Measurements from ENCODE around the gene CXCL1. TPM values are rescaled to one million over a fixed set of nuclear protein-coding genes. Genes with fewer than 3 reads are reported as not detected.

Gene CXCL1
- total RNA-seq, 2 experiments from 2014 or later: not detected

GRCh38 chr4:73856518-73856917, 12.7 kb upstream of the CXCL1 start:
- no peak overlapping the region for H3K27ac Mint-ChIP-seq
- H3K9me3 Mint-ChIP-seq: no peaks in the 10 kb centered on the region
- peaks cover 6% of the 10 kb centered on the region for H3K27me3 Mint-ChIP-seq
- no peak overlapping the region for H3K4me3 Mint-ChIP-seq
- ChIA-PET POLR2A (no interaction called here), CTCF (interaction anchor here (0.9 kb wide), 1 partner anchor 11 kb away, joined by 3 read pairs; no protein-coding TSS in a partner anchor)
- H3K36me3 Mint-ChIP-seq (ENCODE audit: low read depth): no peaks in the 10 kb centered on the region
- no peaks in the 10 kb centered on the region for H3K4me1 Mint-ChIP-seq
- DNase-seq: no peak

DNA sequence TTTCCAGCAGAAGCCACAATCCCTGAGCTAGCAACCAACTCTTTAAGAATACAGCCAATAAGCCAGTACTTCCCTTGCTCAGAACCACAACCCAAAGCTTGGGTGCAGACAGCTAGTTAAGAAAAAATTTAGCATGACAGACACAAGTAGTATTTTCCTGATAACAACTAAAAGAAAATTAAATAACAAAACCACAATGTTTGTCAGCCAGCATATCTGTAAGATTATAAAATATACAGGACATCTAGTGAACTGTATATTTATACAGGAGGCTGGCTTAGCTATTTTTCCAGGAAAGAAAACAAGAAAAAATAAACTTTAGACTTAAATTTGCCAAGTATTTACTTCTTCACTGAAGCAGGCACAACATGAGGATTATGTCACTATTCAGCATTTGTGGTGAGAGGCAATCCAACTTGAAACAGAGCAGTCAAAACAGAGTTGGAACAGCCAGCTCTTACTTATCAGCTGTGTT, 9.5 kb upstream of the CXCL1 start:
- ChIA-PET CTCF (interaction anchor here (1.2 kb wide), 1 partner anchor 16 kb away, joined by 3 read pairs; no protein-coding TSS in a partner anchor), POLR2A (no interaction called here)
- DNase-seq: no peak
- H3K9me3 Mint-ChIP-seq: no peaks in the 10 kb centered on the region
- no peak overlapping the region for H3K4me3 Mint-ChIP-seq
- no peaks in the 10 kb centered on the region for H3K4me1 Mint-ChIP-seq
- no peak overlapping the region for H3K27ac Mint-ChIP-seq
- no peaks in the 10 kb centered on the region for H3K36me3 Mint-ChIP-seq (ENCODE audit: low read depth)
- H3K27me3 Mint-ChIP-seq: peaks cover 2% of the 10 kb centered on the region

- Mint-ChIP-seq H3K27ac (no peak overlapping the region), H3K4me3 (no peak overlapping the region), H3K4me1 (no peaks in the 10 kb centered on the region), H3K36me3 (ENCODE audit: low read depth) (no peaks in the 10 kb centered on the region), H3K27me3 (no peaks in the 10 kb centered on the region), H3K9me3 (no peaks in the 10 kb centered on the region)
- POLR2A ChIA-PET: no interaction called here
- no peak for DNase-seq
- CTCF ChIA-PET: no interaction called here
Measured at GRCh38 chr4:73860181-73860580, 9.0 kb upstream of the CXCL1 start.

GRCh38 chr4:73860917-73861316, 8.3 kb upstream of the CXCL1 start:
- H3K27ac Mint-ChIP-seq: no peak overlapping the region
- no peaks in the 10 kb centered on the region for H3K36me3 Mint-ChIP-seq (ENCODE audit: low read depth)
- no peaks in the 10 kb centered on the region for H3K9me3 Mint-ChIP-seq
- H3K4me1 Mint-ChIP-seq: no peaks in the 10 kb centered on the region
- DNase-seq: no peak
- no peak overlapping the region for H3K4me3 Mint-ChIP-seq
- POLR2A ChIA-PET: no interaction called here
- CTCF ChIA-PET: no interaction called here
- no peaks in the 10 kb centered on the region for H3K27me3 Mint-ChIP-seq

DNA sequence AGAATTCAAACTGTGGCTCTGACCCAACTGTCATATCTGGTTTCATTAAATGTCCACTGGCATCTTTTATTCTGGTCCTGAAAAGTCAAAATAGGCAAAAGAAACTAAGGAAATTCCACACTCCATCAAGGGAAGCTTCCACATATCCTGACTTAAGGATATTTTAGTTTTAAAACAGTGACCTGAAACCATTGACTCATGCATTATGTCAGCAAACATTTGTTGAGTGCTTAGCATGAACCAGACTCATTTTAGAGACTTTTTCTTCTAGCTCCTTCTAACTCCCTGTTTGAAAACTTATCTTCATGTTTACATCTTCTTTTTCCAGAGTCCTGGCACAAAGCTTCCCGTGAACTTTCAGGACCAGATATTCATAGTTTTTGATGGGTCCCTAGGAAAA, 6.9 kb upstream of the CXCL1 start:
- POLR2A ChIA-PET: no interaction called here
- CTCF ChIA-PET: no interaction called here
- Mint-ChIP-seq H3K4me1 (no peaks in the 10 kb centered on the region), H3K36me3 (ENCODE audit: low read depth) (no peaks in the 10 kb centered on the region), H3K9me3 (no peaks in the 10 kb centered on the region), H3K27ac (no peak overlapping the region), H3K27me3 (peaks cover 1% of the 10 kb centered on the region), H3K4me3 (no peak overlapping the region)
- DNase-seq: no peak

GRCh38 chr4:73864365-73864764, 4.8 kb upstream of the CXCL1 start:
- H3K36me3 Mint-ChIP-seq (ENCODE audit: low read depth): no peaks in the 10 kb centered on the region
- H3K27me3 Mint-ChIP-seq: peaks cover 12% of the 10 kb centered on the region
- ChIA-PET POLR2A (no interaction called here), CTCF (no interaction called here)
- H3K9me3 Mint-ChIP-seq: no peaks in the 10 kb centered on the region
- no peak for DNase-seq
- H3K4me1 Mint-ChIP-seq: peaks cover 2% of the 10 kb centered on the region
- no peak overlapping the region for H3K4me3 Mint-ChIP-seq
- no peak overlapping the region for H3K27ac Mint-ChIP-seq

GRCh38 chr4:73864961-73865360, 4.2 kb upstream of the CXCL1 start:
- Mint-ChIP-seq H3K27ac (no peak overlapping the region), H3K4me3 (no peak overlapping the region), H3K36me3 (ENCODE audit: low read depth) (no peaks in the 10 kb centered on the region), H3K9me3 (no peaks in the 10 kb centered on the region), H3K27me3 (peaks cover 17% of the 10 kb centered on the region), H3K4me1 (peaks cover 4% of the 10 kb centered on the region)
- ChIA-PET POLR2A (no interaction called here), CTCF (no interaction called here)
- no peak for DNase-seq

DNA sequence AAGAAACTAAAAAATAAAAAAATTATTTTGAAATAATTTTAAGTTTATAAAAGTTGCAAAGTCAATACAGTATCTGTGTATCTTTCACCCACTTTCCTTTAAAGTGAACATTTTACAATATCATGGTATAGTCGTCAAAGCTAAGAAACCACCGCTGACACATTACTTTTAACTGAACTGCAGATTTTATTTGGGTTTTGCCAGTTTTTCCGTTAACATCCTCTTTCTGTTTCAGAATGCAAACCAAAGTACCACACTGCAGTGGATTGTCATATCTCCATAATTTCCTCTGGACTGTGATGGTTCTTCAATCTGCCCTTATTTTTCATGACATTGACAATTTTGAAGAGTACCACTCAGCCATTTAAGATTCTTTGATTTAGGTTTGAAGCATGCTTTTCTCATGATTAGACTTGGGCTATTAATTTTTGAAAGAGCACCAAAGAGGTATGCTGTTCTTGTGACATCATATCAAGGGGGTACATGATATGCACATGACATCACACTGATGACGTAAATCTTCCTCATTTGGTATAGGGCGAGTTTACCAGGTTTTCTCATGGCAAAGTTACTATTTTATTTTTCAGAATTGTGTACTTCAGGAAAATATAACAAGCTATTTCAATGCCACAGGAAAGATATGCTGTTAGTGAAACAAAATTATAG, 3.6 kb upstream of the CXCL1 start:
- H3K27ac Mint-ChIP-seq: no peak overlapping the region

GRCh38 chr4:73866246-73866645, 2.9 kb upstream of the CXCL1 start:
- H3K27ac Mint-ChIP-seq: no peak overlapping the region
- peaks cover 22% of the 10 kb centered on the region for H3K27me3 Mint-ChIP-seq
- H3K4me3 Mint-ChIP-seq: no peak overlapping the region
- no peaks in the 10 kb centered on the region for H3K9me3 Mint-ChIP-seq
- CTCF ChIA-PET: no interaction called here
- no peaks in the 10 kb centered on the region for H3K36me3 Mint-ChIP-seq (ENCODE audit: low read depth)
- POLR2A ChIA-PET: no interaction called here
- no peak for DNase-seq
- H3K4me1 Mint-ChIP-seq: peaks cover 4% of the 10 kb centered on the region

More for the DNA sequence above, 3.6 kb upstream of the CXCL1 start:
- CTCF ChIA-PET: no interaction called here
- POLR2A ChIA-PET: no interaction called here
- Mint-ChIP-seq H3K36me3 (ENCODE audit: low read depth) (no peaks in the 10 kb centered on the region), H3K4me1 (peaks cover 4% of the 10 kb centered on the region), H3K4me3 (no peak overlapping the region), H3K27me3 (peaks cover 17% of the 10 kb centered on the region), H3K9me3 (no peaks in the 10 kb centered on the region)
- no peak for DNase-seq

GRCh38 chr4:73867783-73868182, 1.4 kb upstream of the CXCL1 start:
- DNase-seq: no peak
- POLR2A ChIA-PET: no interaction called here
- Mint-ChIP-seq H3K27me3 (peaks cover 24% of the 10 kb centered on the region), H3K4me1 (peaks cover 4% of the 10 kb centered on the region), H3K4me3 (no peak overlapping the region), H3K9me3 (no peaks in the 10 kb centered on the region), H3K36me3 (ENCODE audit: low read depth) (no peaks in the 10 kb centered on the region), H3K27ac (no peak overlapping the region)
- CTCF ChIA-PET: interaction anchor here (1.2 kb wide), 1 partner anchor 11 kb away, joined by 3 read pairs; no protein-coding TSS in a partner anchor

DNA sequence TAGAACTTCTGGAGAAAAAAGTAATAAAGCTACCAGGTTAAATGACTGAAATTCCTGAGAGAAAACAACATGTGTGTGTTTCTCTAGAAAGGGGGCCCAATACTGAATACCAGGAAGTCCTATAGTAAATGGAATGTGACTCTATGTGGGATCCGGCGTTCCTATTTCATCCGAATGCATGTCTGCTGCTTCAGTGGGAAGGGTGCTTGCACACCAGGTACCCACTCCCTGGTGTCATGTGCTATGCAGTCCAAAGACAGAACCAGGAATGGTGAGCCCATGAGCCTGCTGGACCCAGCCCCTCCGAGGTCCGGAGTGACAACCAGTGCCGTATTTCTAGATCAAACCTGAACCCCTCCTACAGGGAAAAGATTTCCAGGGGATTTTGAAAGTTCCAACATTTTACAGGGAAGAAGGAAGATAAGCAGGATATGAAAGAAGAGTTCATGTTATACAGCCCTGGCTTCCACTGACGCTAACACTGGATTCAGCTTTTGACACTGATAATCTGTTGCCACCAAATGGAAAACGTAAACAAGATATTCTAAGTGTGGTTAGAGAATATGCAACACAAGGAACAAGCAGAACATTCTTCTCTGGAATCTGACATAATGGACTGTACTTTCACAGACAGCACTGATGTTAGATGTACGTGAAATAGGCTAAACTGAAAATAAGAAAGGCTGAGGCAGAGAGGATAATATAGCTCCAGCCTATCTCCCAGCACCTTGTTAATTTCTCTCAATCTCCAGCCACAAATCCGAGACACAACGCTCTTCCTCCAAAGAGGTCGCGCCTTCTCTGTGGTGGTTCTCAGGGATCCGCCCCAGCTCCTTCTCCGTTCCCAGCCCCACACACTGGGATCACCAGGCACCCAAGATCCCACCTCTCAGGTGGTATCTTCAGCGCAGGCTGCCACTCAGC, 725 bp upstream of the CXCL1 start:
- ChIA-PET POLR2A (interaction anchor here (0.6 kb wide), 1 partner anchor 34 kb away, joined by 3 read pairs; no protein-coding TSS in a partner anchor), CTCF (interaction anchor here (1.2 kb wide), 1 partner anchor 11 kb away, joined by 3 read pairs; no protein-coding TSS in a partner anchor)
- Mint-ChIP-seq H3K4me3 (no peak overlapping the region), H3K9me3 (no peaks in the 10 kb centered on the region), H3K27ac (no peak overlapping the region), H3K36me3 (ENCODE audit: low read depth) (no peaks in the 10 kb centered on the region), H3K27me3 (peaks cover 24% of the 10 kb centered on the region), H3K4me1 (peaks cover 4% of the 10 kb centered on the region)
- no peak for DNase-seq

- peaks cover 26% of the 10 kb centered on the region for H3K27me3 Mint-ChIP-seq
- no peaks in the 10 kb centered on the region for H3K36me3 Mint-ChIP-seq (ENCODE audit: low read depth)
- no peak overlapping the region for H3K27ac Mint-ChIP-seq
- no peak for DNase-seq
- H3K9me3 Mint-ChIP-seq: no peaks in the 10 kb centered on the region
- peaks cover 4% of the 10 kb centered on the region for H3K4me1 Mint-ChIP-seq
- POLR2A ChIA-PET: no interaction called here
- H3K4me3 Mint-ChIP-seq: no peak overlapping the region
- CTCF ChIA-PET: no interaction called here
Measured at GRCh38 chr4:73870260-73870659, 1.1 kb downstream of the CXCL1 start.

- POLR2A ChIA-PET: no interaction called here
- Mint-ChIP-seq H3K27ac (no peak overlapping the region), H3K4me3 (no peak overlapping the region), H3K27me3 (peaks cover 26% of the 10 kb centered on the region), H3K4me1 (peaks cover 4% of the 10 kb centered on the region), H3K36me3 (ENCODE audit: low read depth) (no peaks in the 10 kb centered on the region), H3K9me3 (no peaks in the 10 kb centered on the region)
- CTCF ChIA-PET: no interaction called here
- no peak for DNase-seq
Measured at GRCh38 chr4:73870768-73871167, 1.6 kb downstream of the CXCL1 start.

Data from activated CD4-positive, alpha-beta T cell treated with anti-CD3 and anti-CD28 coated beads, Interleukin-2, amount 10 ng/mL, durations not matched to agents 7 days and 5 days (primary cell).